Measurements from ENCODE around the gene LIMCH1. TPM values are rescaled to one million over a fixed set of nuclear protein-coding genes. Genes with fewer than 3 reads are reported as not detected.

Gene LIMCH1
- total RNA-seq, 2 donors from 2014 or later, result 9.3 to 24.1 TPM

GRCh38 chr4:41559940-41560516 lies 22.1 kb downstream of the LIMCH1 start:
- TF ChIP-seq CTCF (IDR thresholded peaks at IDR 0.05) (no peak), POLR2A (IDR thresholded peaks at IDR 0.05) (no peak)
- no peak for ATAC-seq
- DNase-seq, result no peak
- Histone ChIP-seq H3K4me3 (no peak overlapping the region), H3K9me3 (no peaks in the 10 kb centered on the region), H3K27me3 (no peaks in the 10 kb centered on the region), H3K27ac (no peak overlapping the region), H3K36me3 (replicated peaks in 1 of 2; ENCODE audit: insufficient read depth in 1 of 2, low read depth in 2 of 2) (no peaks in the 10 kb centered on the region), H3K4me1 (no peaks in the 10 kb centered on the region)
- intact Hi-C loops (cut with DNase I), result no loop called here
- WGBS, 2 donors, result 72 to 81% methylated on average over 2 of the region's 2 CpGs

- Histone ChIP-seq H3K4me3 (no peak overlapping the region), H3K9me3 (no peaks in the 10 kb centered on the region), H3K36me3 (replicated peaks in 1 of 2; ENCODE audit: insufficient read depth in 1 of 2, low read depth in 2 of 2) (no peaks in the 10 kb centered on the region), H3K27me3 (no peaks in the 10 kb centered on the region), H3K27ac (no peak overlapping the region), H3K4me1 (no peaks in the 10 kb centered on the region)
- ATAC-seq, result no peak
- intact Hi-C loops (cut with DNase I), result no loop called here
- DNase-seq, result no peak
- WGBS, 2 donors, result 84 to 89% methylated on average over 3 of the region's 3 CpGs
- TF ChIP-seq POLR2A (IDR thresholded peaks at IDR 0.05), result no peak
- TF ChIP-seq CTCF (IDR thresholded peaks at IDR 0.05), result no peak
These were observed 23.3 kb downstream of the LIMCH1 start for GRCh38 chr4:41561244-41561643.

- no peaks in the 10 kb centered on the region for H3K4me1 ChIP-seq
- no peak overlapping the region for H3K4me3 ChIP-seq
- 85 to 86% methylated on average over 2 of the region's 2 CpGs for WGBS, 2 donors
- intact Hi-C loops (cut with DNase I), result no loop called here
- DNase-seq (no peak), ATAC-seq (no peak)
- TF ChIP-seq POLR2A (IDR thresholded peaks at IDR 0.05), result no peak
- TF ChIP-seq CTCF (IDR thresholded peaks at IDR 0.05), result no peak
- H3K27ac ChIP-seq, result no peak overlapping the region
- H3K36me3 ChIP-seq (replicated peaks in 1 of 2; ENCODE audit: insufficient read depth in 1 of 2, low read depth in 2 of 2), result no peaks in the 10 kb centered on the region
- H3K9me3 ChIP-seq, result no peaks in the 10 kb centered on the region
- H3K27me3 ChIP-seq, result no peaks in the 10 kb centered on the region
These were observed 29.2 kb downstream of the LIMCH1 start for GRCh38 chr4:41567186-41567585.

GRCh38 chr4:41568363-41568762 lies 30.4 kb downstream of the LIMCH1 start:
- Histone ChIP-seq H3K36me3 (replicated peaks in 1 of 2; ENCODE audit: insufficient read depth in 1 of 2, low read depth in 2 of 2) (no peaks in the 10 kb centered on the region), H3K27ac (no peak overlapping the region), H3K9me3 (no peaks in the 10 kb centered on the region), H3K27me3 (no peaks in the 10 kb centered on the region), H3K4me3 (no peak overlapping the region), H3K4me1 (no peaks in the 10 kb centered on the region)
- ATAC-seq (no peak), DNase-seq (no peak)
- 82 to 89% methylated on average over 5 of the region's 5 CpGs for WGBS, 2 donors
- intact Hi-C loops (cut with DNase I), result no loop called here
- TF ChIP-seq CTCF (IDR thresholded peaks at IDR 0.05) (no peak), POLR2A (IDR thresholded peaks at IDR 0.05) (no peak)

- DNase-seq, result peak in 2 of 4 donors; percentile 5 to 15
- WGBS, 2 donors, result 58 to 76% methylated on average over 4 of the region's 4 CpGs
- Histone ChIP-seq H3K36me3 (replicated peaks in 1 of 2; ENCODE audit: insufficient read depth in 1 of 2, low read depth in 2 of 2) (no peaks in the 10 kb centered on the region), H3K4me1 (no peaks in the 10 kb centered on the region), H3K9me3 (no peaks in the 10 kb centered on the region), H3K27ac (no peak overlapping the region), H3K4me3 (no peak overlapping the region), H3K27me3 (no peaks in the 10 kb centered on the region)
- ATAC-seq, result no peak
- intact Hi-C loops (cut with DNase I), result no loop called here
- TF ChIP-seq POLR2A (IDR thresholded peaks at IDR 0.05) (no peak), CTCF (IDR thresholded peaks at IDR 0.05) (no peak)
These were observed 32.0 kb downstream of the LIMCH1 start for GRCh38 chr4:41569961-41570360.

Measured in body of pancreas (tissue), 4 donors.